Left lung (tissue), 10 donors: ENCODE measurements around the gene C2CD4A. TPM values are rescaled to one million over a fixed set of nuclear protein-coding genes. Genes with fewer than 3 reads are reported as not detected.

Experiments
- ATAC-seq: fragments of 200-7000 bp; cut with Tn5 transposase; one replicate; pipeline ENCODE4 v1.9.1; 2020; ENCODE audit warnings: moderate library complexity
- DNase-seq, 4 donors: peaks; one replicate each; pipeline ENCODE4 v3.0.0-alpha.2; 2013 to 2020
- H3K27ac ChIP-seq, 2 donors: fragments of 200-600 bp; sonication (generic) in 1 of 2; one replicate each; pipeline versions ENCODE4 v1.5.0 to v1.8.0; 2020 to 2021
- H3K27me3 ChIP-seq, 2 donors: fragments of 200-600 bp; sonication (generic) in 1 of 2; one replicate each; pipeline versions ENCODE4 v1.5.0 to v1.8.0; 2020 to 2021
- H3K36me3 ChIP-seq, 2 donors: fragments of 200-600 bp; sonication (generic) in 1 of 2; one replicate each; pipeline versions ENCODE4 v1.5.0 to v1.8.0; 2020 to 2021
- H3K4me1 ChIP-seq, 2 donors: fragments of 200-600 bp; one replicate each; pipeline ENCODE4 v1.8.0; 2021
- H3K4me3 ChIP-seq, 2 donors: fragments of 200-600 bp; sonication (generic) in 1 of 2; one replicate each; pipeline versions ENCODE4 v1.5.0 to v1.8.0; 2020 to 2021; ENCODE audit warnings: mild to moderate bottlenecking in 1 of 2
- H3K9me3 ChIP-seq, 2 donors: fragments of 200-600 bp; sonication (generic) in 1 of 2; one replicate each; pipeline versions ENCODE4 v1.5.0 to v1.8.0; 2020 to 2021
- CTCF ChIP-seq, 2 donors: fragments of 200-600 bp; sonication (generic) in 1 of 2; IDR thresholded peaks; one replicate each; pipeline versions ENCODE4 v1.5.0 to v1.8.0; 2021; ENCODE audit warnings: antibody characterized with exemption in 2 of 2
- intact Hi-C, 2 donors: fragments of 100-400 bp; cut with DNase I; formaldehyde crosslinking; loops; one replicate each; pipeline versions ENCODE4 v1.11.2 to v1.14.2; 2022
- polyA plus RNA-seq, 6 donors: library from polyadenylated mRNA; unstranded; fragments of 120-200 nt; gene quantifications; one replicate each; pipeline ENCODE4 v1.2.1, GENCODE V29; 2013; ENCODE audit not compliant: insufficient read length in 6 of 6
- total RNA-seq, 2 donors: library from RNA; stranded (reverse); fragmentation: NEBNext Ultra II Directional; extraction: Animal tissue kit (Norgen Biotek cat#: 25700); gene quantifications; one replicate each; pipeline ENCODE4 v1.2.1, GENCODE V29; 2021
- donor health status: DM: no; HTN: yes; CAD: no.
- donor health status: DM: no; HTN: no; CAD: no.

Gene C2CD4A
- total and polyA plus RNA-seq, 8 donors, result 0.05 to 0.79 (median 0.08) TPM; not detected in 2

- intact Hi-C loops, result no loop called here
- Histone ChIP-seq H3K36me3 (no peaks in the 10 kb centered on the region), H3K4me1 (no peaks in the 10 kb centered on the region), H3K27me3 (no peaks in the 10 kb centered on the region), H3K9me3 (no peaks in the 10 kb centered on the region), H3K27ac (no peak overlapping the region), H3K4me3 (no peak overlapping the region)
- ATAC-seq (no peak), DNase-seq (no peak)
- no peak for TF ChIP-seq CTCF (IDR thresholded peaks at IDR 0.05)
These were observed 45.3 kb downstream of the C2CD4A start for GRCh38 chr15:62112081-62112480.

- no peaks in the 10 kb centered on the region for H3K4me1 ChIP-seq
- H3K27ac ChIP-seq, result no peak overlapping the region
- DNase-seq (no peak), ATAC-seq (peak; percentile 87)
- intact Hi-C loops, result no loop called here
- H3K9me3 ChIP-seq, result no peaks in the 10 kb centered on the region
- no peaks in the 10 kb centered on the region for H3K36me3 ChIP-seq
- no peaks in the 10 kb centered on the region for H3K27me3 ChIP-seq
- H3K4me3 ChIP-seq, result no peak overlapping the region
- TF ChIP-seq CTCF (IDR thresholded peaks at IDR 0.05), result no peak
These were observed 46.1 kb downstream of the C2CD4A start for GRCh38 chr15:62112616-62113593.

GRCh38 chr15:62115847-62116246 is 49.1 kb downstream of the C2CD4A start:
- TF ChIP-seq CTCF (IDR thresholded peaks at IDR 0.05), result no peak
- ATAC-seq, result no peak
- H3K4me3 ChIP-seq, result no peak overlapping the region
- H3K36me3 ChIP-seq, result no peaks in the 10 kb centered on the region
- H3K4me1 ChIP-seq, result peaks cover 0 to 29% of the 10 kb centered on the region in 2 donors
- DNase-seq, result no peak
- intact Hi-C loops, result no loop called here
- H3K9me3 ChIP-seq, result no peaks in the 10 kb centered on the region
- no peaks in the 10 kb centered on the region for H3K27me3 ChIP-seq
- no peak overlapping the region for H3K27ac ChIP-seq

- ATAC-seq (peak; percentile 45), DNase-seq (peak in 2 of 4 donors; percentile 38 to 39)
- Histone ChIP-seq H3K9me3 (no peaks in the 10 kb centered on the region), H3K4me3 (peak overlapping the region in 1 of 2 donors; percentile 0), H3K27me3 (no peaks in the 10 kb centered on the region), H3K4me1 (peaks cover 0 to 34% of the 10 kb centered on the region in 2 donors), H3K27ac (peak overlapping the region; percentile 53 to 78), H3K36me3 (no peaks in the 10 kb centered on the region)
- no peak for TF ChIP-seq CTCF (IDR thresholded peaks at IDR 0.05)
- intact Hi-C loops, result no loop called here
These were observed 51.9 kb downstream of the C2CD4A start for GRCh38 chr15:62118520-62119226.
